ENCODE results near the gene ZNF860. TPM values are rescaled to one million over a fixed set of nuclear protein-coding genes. Genes with fewer than 3 reads are reported as not detected.

The ZNF860 gene
- polyA plus RNA-seq, 1 experiment, result 0.63 TPM

DNA sequence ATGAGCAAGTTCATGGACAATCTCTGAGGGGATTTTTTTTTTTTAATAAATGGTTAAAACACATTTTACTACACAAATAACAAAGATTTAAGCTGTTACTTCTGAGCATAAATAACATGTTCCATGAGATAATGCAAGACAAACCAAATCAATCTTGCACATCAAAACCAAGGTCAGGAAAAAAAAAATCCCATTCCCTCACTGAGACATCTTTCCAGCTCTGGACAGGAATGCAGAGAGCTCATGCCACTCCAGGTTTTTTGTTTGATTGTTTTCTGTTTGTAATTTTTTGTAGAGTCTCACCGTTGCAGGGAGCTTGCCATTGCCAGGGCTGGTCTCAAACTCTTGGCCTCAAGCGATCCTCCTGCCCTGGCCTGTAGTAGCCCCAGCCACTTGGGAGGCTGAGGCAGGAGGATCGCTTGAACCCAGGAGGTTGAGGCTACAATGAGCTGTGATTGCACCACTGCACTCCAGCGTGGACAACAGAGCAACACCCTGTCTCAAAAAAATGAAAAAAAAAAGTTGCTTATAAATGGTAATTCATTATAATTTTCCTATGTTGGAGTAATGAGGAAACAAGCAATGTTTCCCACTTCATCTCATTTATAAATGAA, 14.5 kb upstream of the ZNF860 start:
- ChIA-PET POLR2A (no interaction called here), CTCF (interaction anchor here (0.6 to 1.5 kb wide), 4 partner anchors 177 to 415 kb away, joined by 3 to 5 read pairs (median 4); no protein-coding TSS in a partner anchor)
- no peak for DNase-seq (ENCODE audit: low read depth, low spot score)
- no peak for TF ChIP-seq CTCF (IDR thresholded peaks at IDR 0.05; ENCODE audit: low read depth, low read length)
- no peaks in the 10 kb centered on the region for H3K9me3 ChIP-seq (ENCODE audit: control insufficient read depth, insufficient read depth, low read length)
- H3K4me3 ChIP-seq (ENCODE audit: low read depth, low read length), result no peak overlapping the region
- H3K27ac ChIP-seq (ENCODE audit: low read depth, low read length), result no peak overlapping the region
- H3K27me3 ChIP-seq (ENCODE audit: control insufficient read depth, insufficient read depth, low read length), result no peaks in the 10 kb centered on the region

- no peak overlapping the region for H3K4me3 ChIP-seq (ENCODE audit: low read depth, low read length)
- ChIA-PET POLR2A (no interaction called here), CTCF (interaction anchor here (0.9 to 1.5 kb wide), 2 partner anchors 177 to 415 kb away, joined by 3 to 4 read pairs; no protein-coding TSS in a partner anchor)
- H3K27me3 ChIP-seq (ENCODE audit: control insufficient read depth, insufficient read depth, low read length), result no peaks in the 10 kb centered on the region
- DNase-seq (ENCODE audit: low read depth, low spot score), result no peak
- peak overlapping the region; percentile 41 for H3K27ac ChIP-seq (ENCODE audit: low read depth, low read length)
- no peaks in the 10 kb centered on the region for H3K9me3 ChIP-seq (ENCODE audit: control insufficient read depth, insufficient read depth, low read length)
- no peak for TF ChIP-seq CTCF (IDR thresholded peaks at IDR 0.05; ENCODE audit: low read depth, low read length)
Measured at GRCh38 chr3:31967592-31967991, 14.0 kb upstream of the ZNF860 start.

DNA sequence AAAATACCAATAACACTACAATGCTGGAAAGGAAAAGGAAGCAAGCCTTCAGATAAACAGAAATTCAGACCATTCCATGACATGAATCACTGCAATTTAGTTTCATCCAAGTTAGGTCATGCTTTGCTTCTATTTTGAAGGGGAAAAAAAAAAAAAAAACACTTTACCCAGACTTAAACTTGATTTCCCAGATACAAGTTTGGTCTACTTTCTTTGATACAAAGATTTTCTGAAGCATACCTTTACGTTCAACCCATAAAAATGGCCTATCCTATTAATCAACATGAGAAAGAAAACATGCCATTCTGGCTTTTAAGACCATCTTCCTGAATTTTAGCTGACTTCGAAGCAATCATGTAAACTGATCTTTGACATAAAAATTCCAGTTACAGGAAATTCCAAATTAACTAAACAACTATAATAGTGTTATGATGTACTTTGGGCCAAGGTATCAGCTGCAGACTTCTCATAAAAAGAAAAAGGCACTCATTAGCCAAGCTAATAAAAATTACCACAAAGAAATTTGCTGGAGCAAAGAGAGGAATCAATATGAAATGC, 13.1 kb upstream of the ZNF860 start:
- no peaks in the 10 kb centered on the region for H3K27me3 ChIP-seq (ENCODE audit: control insufficient read depth, insufficient read depth, low read length)
- no peak for TF ChIP-seq CTCF (IDR thresholded peaks at IDR 0.05; ENCODE audit: low read depth, low read length)
- no peak for DNase-seq (ENCODE audit: low read depth, low spot score)
- no peaks in the 10 kb centered on the region for H3K9me3 ChIP-seq (ENCODE audit: control insufficient read depth, insufficient read depth, low read length)
- H3K27ac ChIP-seq (ENCODE audit: low read depth, low read length), result peak overlapping the region; percentile 80
- CTCF ChIA-PET, result no interaction called here
- peak overlapping the region; percentile 36; the same call in 1 of the 2 replicates for H3K4me3 ChIP-seq (ENCODE audit: low read depth, low read length)
- POLR2A ChIA-PET, result no interaction called here

- ChIA-PET POLR2A (no interaction called here), CTCF (interaction anchor here (0.7 kb wide), 1 partner anchor 1447 kb away, joined by 8 read pairs; no protein-coding TSS in a partner anchor)
- peak; percentile 80 for DNase-seq (ENCODE audit: low read depth, low spot score)
- Histone ChIP-seq H3K27me3 (ENCODE audit: control insufficient read depth, insufficient read depth, low read length) (no peaks in the 10 kb centered on the region), H3K9me3 (ENCODE audit: control insufficient read depth, insufficient read depth, low read length) (no peaks in the 10 kb centered on the region), H3K27ac (ENCODE audit: low read depth, low read length) (peak overlapping the region; percentile 80), H3K4me3 (ENCODE audit: low read depth, low read length) (peak overlapping the region; percentile 36; the same call in 1 of the 2 replicates)
- TF ChIP-seq CTCF (IDR thresholded peaks at IDR 0.05; ENCODE audit: low read depth, low read length), result no peak
Measured at GRCh38 chr3:31968927-31969418, 12.6 kb upstream of the ZNF860 start.

DNA sequence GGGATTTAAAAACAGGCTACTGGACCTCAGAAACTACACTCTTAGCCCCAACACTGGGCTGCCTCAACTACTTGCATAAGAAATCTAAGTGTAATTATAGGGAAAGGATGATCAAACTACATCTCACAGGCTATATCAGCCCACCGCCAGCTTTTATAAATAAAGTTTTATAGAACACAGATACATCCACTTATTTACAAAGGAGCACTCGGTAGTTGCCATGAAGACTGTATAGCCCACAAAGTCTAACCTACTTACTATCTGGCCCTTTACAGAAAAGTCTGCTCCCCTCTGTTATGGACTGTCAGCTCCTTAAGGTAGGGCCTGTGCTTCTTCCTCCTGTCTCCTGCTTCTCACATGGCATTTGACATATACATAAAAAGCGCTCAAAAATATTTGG, 9.9 kb upstream of the ZNF860 start:
- no peaks in the 10 kb centered on the region for H3K27me3 ChIP-seq (ENCODE audit: control insufficient read depth, insufficient read depth, low read length)
- H3K9me3 ChIP-seq (ENCODE audit: control insufficient read depth, insufficient read depth, low read length), result no peaks in the 10 kb centered on the region
- ChIA-PET CTCF (interaction anchor here (0.6 to 0.9 kb wide), 3 partner anchors 11 to 435 kb away, joined by 4 to 5 read pairs (median 4); no protein-coding TSS in a partner anchor), POLR2A (interaction anchor here (0.6 to 1.1 kb wide), 3 partner anchors 11 to 1075 kb away, joined by 3 to 10 read pairs (median 10); no protein-coding TSS in a partner anchor)
- DNase-seq (ENCODE audit: low read depth, low spot score), result no peak
- TF ChIP-seq CTCF (IDR thresholded peaks at IDR 0.05; ENCODE audit: low read depth, low read length), result no peak
- no peak overlapping the region for H3K27ac ChIP-seq (ENCODE audit: low read depth, low read length)
- no peak overlapping the region for H3K4me3 ChIP-seq (ENCODE audit: low read depth, low read length)

All from AG04450 (cell line).